ENCODE data around the gene SLC6A18.

GRCh38 chr5:1194378-1194777 is 30.8 kb upstream of the SLC6A18 start:
- TF ChIP-seq CTCF (IDR thresholded peaks at IDR 0.05; ENCODE audit: low read depth, low read length) (no peak), EZH2phosphoT487 (IDR thresholded peaks at IDR 0.05; ENCODE audit: low read depth) (no peak)

All from OCI-LY3 (cell line).